GM21423 (cell line): ENCODE measurements around the gene HUS1B.
"Not testable (repeated sequence)": the region's sequence is repeated elsewhere in the genome, so short reads cannot be mapped to it uniquely, and the experiment has no call there.

Experiments used
- ATAC-seq: cut with Tn5 transposase; IDR thresholded peaks from one replicate; pipeline ENCODE4 v1.9.1; 2021; ENCODE audit warnings: mild to moderate bottlenecking, moderate library complexity; ENCODE audit not compliant: unreplicated experiment

Gene HUS1B

DNA sequence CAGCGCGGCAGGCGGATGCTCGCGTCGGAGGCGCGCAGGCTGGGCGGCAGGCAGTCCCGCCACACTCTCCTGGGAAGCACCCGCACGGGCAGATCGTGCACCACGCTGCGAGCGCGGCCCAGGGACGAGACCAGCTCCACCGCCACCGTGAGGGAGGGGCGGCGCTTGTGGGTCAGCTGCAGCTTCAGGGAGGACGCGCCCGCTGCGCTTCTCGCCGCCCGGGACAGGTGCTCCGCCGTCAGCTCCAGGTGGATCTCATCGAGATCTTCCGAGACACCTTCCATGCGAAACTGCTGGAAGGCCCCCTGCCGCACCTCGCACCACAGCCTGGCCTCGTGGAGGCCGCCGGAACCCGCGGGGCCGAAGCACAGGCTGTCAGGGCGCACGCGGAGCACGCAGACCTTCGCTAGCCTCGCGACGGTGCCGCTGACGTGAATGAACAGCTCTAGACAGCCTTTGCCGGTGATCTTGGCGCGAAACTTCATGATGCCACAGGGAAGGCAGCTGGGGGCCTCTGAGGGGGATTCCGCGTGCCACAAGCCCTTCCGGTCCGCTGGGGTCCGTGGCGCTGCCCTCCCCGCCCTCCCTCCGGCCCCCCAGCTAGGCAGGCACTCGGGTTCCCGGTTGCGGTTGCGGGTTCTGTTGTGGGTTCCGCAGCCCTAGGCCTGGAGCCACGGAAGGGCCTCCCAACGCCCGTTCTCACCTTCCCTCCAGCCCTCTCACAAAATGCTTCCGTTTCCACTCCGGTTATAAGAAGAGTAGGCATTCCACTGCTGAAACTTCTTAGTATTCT, at the start of gene HUS1B:
HUS1B (minus strand) TSS at position 641 of the 793 bp plus-strand sequence; CDS start at position 485, 156 bp downstream.
- ATAC-seq: no peak

DNA sequence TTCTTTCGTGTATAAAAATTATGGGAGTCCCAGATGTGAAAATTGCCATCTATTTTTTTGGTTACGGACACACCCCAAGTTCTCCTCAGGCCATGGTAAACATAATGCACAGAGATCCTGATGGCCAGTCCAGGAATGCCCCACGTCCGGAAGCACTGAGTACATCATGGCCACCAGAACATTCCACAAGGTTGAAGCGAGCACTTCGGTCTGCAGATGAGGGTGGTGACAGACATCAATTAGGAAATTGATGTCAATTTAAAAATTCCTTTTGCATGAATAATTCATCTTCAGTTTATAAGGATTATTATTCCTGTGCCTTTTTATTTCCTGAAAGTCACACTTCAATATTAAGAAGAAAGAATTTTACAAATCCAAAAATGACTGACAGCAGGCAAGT, 49.2 kb upstream of the HUS1B start:
- no peak for ATAC-seq

DNA sequence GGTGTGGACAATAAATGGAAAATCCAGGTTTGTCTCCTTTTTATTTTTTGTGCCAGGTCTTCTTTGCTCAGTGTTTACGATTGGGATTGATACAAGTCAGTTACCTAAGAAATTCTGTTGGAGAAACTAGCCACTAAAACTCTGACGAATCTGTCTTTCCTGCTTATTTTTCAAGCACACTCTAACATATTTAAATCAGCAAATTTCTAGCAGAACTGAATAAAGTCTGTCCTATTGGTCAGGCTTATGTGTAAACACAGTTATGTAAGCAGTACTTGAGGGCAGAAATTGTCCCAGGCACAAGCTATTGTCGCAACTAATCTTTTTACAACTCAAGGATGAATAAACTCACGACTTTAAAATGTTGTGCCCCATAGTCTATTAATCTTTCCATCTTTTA, 48.1 kb upstream of the HUS1B start:
- no peak for ATAC-seq

DNA sequence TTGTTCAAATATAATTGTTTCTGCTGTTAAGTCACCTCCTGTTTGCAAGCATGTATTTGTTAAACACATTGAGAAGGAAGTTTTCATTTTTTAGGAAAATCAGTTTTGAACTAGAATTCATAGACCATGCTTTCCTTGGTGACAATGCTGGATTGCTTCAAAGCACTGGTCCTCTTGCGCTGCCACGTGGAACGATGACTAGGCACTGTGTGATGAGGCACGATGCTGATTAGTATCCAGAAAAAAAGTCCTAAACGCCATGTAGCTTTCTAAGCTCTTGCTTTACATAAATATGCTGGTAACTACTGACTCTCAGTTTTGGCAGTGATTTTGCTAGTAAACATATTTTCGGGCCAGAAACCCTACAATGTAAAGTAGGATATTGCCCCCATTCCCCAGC, 47.1 kb upstream of the HUS1B start:
- ATAC-seq: no peak

DNA sequence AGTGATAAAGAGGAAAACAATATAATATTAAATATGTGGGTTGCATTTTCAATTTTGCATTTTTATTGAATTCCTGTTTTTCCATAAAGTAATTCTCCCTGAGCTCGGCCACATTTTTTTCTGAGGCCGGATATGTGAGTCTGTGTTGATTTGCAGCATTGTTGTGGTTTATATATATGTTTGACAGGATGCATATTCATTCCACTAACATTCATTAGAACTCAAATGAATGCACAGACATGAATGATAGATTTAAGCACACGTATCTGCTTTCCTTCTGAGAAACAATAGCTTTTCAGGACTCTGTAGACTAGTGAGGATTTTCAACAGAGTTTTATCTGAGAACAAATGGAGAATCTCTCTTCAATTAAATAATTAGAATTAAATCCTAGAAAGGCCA, 46.7 kb upstream of the HUS1B start:
- no peak for ATAC-seq

DNA sequence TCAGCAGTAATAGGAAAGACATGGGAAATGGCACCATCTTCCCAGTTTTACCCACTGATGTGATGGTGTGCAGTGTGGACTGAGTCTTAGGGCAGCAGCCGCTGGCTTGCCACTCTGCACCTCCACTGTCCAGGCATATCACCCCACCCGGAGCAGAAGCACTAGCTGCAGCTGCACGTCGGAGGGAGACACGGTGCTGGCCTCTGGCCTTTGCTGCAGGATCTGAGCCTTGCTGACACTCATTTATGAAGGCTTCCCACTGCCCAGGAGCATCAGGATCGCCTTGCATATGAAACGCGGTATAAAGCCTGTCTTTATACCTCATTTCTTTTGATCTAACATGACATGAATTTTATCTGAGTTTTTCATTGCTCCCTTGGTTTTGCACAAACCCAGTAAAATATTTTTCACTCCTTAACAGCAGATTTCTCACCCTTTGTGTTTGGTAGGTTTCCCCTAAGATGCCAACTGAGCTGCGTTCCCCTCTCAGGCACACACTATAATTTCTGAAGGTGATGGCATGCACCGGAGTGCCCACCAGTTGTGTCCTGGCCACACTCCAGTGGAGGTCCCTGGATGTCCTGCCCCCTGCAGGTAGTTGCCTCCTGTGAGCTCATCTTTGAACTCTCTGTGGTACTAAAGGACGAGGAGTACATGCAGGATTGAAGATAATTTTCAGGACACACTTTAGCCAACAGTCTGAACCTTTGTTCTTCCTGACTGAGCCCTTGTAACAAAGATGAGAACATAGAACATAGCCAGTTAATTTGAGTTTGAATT, 45.0 kb upstream of the HUS1B start:
- ATAC-seq: no peak

DNA sequence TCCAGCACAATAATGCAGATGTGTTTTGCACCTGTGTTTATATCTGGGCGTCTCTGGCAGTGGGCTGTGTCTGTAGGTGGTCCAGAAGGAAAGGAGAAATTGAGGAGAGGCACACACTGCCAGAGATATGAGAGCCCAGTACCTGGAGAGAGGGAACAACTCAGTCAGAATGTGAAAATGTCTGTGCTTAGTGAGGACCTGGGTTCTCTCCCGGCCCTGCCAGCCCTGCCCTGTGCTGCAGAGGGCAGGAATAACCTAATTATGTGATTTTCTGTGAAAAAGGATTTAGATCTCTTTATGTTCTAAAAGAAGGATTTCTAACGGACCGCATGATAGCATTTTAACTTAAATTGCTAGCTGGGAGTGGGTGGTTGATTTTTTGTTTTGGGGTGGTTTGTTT, 44.3 kb upstream of the HUS1B start:
- ATAC-seq: no peak

DNA sequence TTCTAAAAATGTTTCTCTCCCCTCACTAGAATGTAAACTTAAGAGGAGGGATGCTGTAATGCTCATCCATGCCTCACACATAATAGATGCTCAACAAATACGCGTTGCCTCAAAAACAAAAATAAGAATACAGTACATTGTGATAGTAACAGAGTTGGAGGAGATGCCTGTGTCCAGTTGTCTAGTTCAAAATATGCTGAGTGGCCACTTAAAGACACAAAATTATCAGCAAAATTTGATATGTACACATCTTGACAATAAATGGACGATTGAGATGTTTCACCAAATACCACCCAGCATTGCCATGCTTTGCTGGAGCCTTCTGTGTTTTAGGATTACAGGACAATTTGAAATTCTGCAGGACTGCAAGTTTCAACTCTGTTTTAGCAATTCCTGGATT, 43.6 kb upstream of the HUS1B start:
- no peak for ATAC-seq

DNA sequence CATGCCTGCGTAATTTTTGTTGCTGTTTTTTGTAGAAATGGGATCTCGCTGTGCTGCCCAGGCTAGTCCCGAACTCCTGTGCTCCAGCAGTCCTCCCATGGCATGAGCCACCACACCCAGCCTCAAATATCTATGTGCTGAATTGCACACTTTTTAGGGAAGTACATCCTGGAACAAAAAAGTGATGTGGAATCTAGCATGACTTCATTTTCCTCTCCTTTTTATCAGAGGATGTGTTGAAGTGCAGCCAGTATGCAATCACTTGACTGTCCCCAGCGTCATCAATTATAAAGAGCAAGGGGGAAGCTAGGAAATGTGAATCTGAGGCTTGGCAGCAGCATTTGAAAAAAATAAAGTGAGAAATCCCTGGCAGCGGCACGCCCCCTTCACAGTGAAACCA, 42.4 kb upstream of the HUS1B start:
- ATAC-seq: no peak

DNA sequence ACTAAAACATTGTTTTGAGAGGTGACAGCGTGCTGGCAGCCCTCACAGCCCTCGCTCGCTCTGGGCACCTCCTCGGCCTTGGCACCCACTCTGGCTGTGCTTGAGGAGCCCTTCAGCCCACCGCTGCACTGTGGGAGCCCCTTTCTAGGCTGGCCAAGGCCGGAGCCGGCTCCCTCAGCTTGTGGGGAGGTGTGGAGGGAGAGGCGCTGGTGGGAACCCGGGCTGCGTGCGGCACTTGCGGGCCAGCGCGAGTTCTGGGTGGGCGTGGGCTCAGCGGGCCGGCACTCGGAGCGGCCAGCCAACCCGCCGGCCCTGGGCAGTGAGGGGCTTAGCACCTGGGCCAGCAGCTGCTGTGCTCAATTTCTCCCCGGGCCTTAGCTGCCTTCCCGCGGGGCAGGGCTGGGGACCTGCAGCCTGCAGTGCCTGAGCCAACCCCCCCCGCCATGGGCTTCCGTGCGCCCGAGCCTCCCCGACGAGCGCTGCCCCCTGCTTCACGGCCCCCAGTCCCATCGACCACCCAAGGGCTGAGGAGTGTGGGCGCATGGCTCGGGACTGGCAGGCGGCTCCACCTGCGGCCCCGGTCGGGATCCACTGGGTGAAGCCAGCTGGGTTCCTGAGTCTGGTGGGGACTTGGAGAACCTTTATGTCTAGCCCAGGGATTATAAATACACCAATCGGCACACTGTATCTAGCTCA, 37.7 kb upstream of the HUS1B start:
- ATAC-seq: not testable (repeated sequence)

DNA sequence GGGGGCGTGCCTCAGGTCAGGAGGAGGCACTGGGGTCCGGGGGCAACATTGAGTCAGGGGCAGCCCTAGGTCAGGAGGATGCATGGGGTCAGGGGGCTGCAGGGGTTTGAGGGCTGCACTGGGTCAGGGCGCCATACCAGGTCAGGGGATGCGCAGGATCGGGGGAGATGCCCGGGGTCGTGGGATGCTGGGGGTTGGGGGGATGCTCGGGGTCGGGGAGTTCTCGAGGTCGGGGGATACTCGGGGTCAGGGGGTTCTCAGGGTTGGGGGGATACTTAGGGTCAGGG, 36.8 kb upstream of the HUS1B start:
- ATAC-seq: no peak

DNA sequence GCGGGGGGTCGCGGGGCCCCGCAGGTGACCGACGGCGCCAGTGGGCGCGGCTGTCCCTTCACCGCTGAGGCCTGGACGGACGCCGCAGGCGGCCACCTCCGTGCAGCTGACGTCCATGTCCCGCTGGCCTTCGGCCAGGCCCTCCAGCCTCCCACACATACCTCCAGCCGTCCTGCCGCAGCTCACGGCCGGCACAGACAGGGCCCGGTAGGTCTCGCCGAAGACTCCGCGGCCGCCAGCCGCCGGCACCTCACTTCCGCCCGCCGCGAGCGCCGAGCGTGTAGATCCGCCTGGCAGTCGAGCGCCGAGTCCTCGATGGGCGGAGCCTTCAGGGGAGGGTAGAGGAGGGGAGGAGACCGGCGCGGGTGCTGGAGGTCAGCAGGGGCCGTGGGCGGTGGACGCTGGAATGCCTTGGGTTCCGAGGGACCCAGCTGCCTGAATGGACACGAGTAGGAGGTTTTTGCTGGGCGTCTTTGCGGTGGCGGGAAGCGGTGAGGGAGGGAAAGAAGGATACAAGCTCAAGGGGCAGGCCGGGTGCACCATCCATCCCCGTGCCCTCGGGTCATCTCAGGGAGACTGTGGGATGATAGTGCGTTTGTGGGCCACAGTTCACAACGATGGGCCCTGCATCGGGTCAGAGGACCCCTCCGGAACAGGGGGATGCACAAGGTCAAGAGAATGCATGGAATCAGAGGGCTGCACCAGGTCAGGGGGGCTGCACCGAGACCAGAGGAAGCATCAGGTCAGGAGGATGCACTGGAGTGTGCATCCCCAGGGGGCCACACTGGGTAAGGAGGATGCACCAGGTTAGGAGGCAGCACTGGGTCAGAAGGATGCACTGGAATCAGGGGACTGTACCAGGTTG, 36.2 kb upstream of the HUS1B start, which contains the start of gene EXOC2:
EXOC2 (minus strand) TSS at position 282 of the 865 bp plus-strand sequence. CDS start 55,321 bp downstream, outside the sequence.
- peak; percentile 91 for ATAC-seq

DNA sequence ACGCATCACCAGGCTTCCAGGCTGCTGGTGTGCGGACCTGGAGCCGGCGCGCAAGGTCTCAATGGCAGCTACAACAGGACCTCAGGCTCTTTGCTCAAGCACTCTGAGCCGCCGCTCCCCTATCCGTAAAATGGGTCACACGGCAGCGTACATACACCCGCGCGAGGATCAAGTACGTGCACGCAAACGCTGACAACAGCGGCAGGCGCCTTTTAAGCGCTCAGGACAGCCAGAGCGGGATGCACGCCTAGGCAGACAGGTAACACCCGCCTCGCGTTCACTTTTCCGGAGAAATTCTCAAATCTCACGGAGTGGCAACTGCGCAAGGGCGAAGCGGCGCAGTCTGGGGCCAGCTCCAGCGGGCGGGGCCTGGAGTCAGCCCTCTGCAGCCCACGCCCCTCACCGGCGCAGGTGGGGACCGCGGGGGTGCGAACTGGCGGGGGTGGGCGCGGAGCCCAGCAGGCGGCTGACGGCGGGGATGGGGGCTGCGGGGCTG, 35.5 kb upstream of the HUS1B start:
- ATAC-seq: peak; percentile 72

DNA sequence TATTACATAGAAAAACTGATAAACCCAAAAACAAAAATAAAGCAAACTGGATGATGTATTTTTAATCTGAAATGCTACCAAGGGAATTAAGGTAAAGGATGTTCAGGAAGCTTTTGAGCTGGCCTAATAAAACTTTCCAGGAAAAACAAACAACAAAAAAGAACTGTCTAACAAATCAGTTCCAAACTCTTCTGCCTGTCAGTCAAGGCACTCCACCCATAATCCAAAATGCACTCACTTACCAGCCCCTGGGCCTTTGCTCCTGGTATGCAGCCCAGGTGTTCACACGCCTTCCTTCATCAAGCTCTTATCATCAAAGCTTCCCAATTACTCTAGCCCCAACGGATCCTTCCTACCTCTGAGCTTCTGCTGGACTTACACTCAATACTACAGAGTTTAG, 32.3 kb upstream of the HUS1B start:
- no peak for ATAC-seq

DNA sequence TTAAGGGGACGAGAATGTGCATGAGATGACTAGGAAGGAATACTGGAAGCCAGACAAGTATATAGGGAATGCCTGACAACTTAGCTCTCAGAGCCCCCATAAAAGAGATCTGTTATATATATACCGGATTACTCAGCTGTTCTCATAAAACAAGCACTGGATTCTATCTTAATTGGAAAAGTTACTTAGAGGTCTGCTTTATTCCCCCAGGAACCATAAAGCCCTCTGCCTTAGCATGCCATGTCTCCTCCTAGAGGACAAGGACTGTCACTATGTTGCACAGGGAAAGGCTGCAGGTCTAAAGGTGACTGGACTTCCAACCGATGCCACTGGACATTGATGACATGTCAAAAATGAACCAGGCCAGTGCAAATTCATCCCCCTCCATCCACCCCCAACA, 29.6 kb upstream of the HUS1B start:
- ATAC-seq: no peak

DNA sequence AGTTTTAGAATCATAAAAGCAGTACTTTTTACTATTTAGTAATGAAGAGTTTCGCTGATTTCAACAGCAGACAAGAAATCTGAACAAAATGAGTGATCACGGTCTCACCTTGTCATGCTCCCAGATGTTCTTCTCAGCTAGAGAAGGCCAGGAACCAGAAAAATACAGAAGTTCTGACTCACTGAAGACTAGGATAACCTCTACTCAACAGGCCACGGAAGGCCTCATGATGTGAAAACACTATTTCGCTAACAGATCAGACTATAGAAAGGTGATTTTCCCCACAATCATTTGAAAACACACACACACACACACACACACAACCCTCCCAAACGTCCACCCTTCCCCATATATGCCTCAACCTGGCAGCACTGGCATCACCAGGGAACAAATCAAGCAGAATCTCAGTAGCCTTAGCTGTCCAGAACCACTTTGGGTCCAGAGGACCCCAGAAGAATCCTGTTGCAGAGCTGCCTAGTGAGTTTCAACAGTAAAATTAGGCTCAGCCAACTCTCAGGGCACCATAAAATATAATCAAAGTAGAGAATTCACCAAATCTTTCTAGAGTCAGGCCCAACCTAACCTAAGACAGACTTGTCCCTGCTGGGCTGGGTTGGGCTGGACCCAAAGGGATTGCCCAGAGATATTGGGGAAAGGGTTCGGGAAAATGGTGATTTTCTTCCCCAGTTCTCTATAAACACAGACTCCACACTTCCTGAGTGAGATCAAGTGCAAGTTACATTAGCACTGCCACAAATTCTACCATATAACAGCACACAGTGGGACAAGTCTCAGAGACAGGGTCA, 28.1 kb upstream of the HUS1B start:
- peak; percentile 71 for ATAC-seq

DNA sequence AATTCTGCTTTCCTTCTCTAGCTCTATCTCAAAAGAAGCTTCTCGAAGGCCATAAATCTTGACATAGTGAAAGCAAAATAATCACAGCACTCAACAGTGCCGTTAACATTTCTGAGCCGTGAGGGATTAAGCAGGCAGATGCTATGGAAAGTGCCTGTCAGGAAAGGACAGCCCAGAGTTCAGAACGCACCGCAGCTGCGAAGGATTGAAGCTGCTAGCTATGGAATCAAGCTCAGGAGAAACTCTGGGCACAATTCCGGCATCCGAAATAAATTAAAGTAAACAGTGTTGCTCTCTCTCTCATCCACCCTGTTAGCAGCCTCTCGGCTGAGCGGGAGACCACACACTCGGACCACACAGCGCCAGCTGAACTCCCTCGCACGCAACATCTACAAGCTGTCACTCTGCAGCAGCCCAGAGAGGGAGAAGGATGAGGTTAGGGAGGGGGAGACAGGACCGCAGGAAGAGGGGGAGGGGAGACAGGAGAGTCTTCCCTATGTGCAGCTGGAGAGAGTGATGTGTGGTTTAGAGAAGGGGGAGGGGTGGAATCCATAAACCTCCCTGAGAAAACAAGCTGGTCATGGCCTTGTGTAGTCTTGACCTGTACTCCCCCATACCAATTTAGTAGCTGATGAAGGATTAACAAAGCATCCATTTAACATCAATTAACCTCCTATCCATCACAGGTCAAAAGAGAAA, 27.0 kb upstream of the HUS1B start:
- ATAC-seq: no peak

DNA sequence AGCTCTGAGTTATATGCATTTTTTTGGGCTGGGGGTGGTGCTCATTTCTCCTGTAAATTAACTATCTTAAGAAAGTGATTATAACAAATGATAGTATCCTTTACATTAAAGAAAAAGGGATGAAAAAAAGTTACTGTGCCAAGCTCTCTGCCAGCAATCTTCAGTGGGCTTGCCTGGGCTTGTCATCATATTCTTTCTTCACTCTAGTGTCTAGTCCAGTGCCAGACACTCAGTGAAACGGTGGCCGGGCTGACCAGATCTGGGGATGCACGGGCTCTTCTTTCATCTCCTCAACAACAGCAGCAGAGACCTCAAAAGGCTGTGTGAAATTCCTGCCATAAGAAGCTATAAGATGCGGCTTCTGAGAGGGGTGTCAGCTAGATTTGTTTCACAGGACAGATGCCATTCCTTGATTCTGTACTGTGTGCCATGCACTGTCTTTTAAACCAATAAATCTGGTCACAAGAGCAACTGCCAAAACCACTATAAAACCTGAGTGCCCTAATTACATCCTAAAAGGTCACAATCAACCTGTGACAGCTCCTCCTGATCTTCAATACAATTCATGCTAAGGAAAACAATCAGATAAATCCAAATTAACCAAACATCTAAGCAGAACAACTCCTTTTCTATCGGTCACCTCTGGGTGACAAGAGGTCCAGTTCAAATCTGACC, 23.9 kb upstream of the HUS1B start:
- no peak for ATAC-seq

DNA sequence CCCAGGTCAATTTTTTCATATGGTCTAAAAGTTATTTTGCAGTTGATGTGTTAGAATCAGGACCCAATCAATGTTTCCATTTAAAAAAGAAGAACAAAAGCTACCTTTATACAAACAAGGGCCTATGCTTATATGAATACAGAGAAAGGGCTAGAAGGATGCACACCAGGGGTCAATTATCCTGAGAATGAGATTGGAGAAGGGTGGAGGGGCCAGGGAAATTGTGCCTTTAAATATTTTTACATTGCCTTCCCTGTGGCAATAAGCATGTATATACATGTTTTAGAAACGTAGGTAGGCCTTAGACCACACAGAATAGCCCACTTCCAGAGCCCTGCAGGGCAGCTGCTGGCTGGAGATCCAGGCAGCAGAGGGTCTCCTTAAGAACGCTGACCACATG, 23.4 kb upstream of the HUS1B start:
- ATAC-seq: no peak
